GM18907 (cell line): Measurements from ENCODE around the gene ASIC3.

Experiments used
- ATAC-seq: cut with Tn5 transposase; IDR thresholded peaks from one replicate; pipeline ENCODE4 v1.9.1; 2021; ENCODE audit warnings: mild to moderate bottlenecking, moderate library complexity; ENCODE audit not compliant: unreplicated experiment

The ASIC3 gene

DNA sequence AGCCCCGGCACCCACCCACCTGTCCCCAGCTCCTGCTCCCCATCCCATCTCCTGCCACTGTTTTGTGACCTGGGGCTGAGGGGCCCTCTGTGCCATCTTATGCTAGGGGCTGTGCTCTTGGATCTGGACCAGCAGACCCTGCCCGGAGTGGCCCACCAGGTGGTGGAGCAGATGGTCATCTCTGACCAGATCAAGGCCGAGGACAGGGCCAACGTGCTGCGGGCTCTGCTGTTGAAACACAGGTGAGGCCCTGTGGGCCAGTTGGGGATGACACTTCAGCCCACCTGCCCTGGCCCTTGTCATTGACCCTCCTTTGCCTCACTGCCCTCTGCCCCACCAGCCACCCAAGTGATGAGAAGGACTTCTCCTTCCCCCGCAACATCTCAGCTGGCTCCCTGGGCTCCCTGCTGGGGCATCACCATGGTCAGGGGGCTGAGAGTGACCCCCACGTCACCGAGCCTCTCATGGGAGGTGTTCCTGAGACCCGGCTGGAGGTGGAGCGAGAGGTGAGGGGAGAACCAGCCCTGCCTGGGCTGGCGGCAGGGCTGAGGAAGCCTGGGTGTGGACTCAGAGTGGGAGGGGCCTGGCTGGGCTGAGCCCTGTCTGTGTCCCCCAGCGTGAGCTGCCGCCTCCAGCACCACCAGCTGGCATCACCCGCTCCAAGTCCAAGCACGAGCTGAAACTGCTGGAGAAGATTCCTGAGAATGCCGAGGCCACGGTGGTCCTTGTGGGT, 21.7 kb downstream of the ASIC3 start:
- no peak for ATAC-seq

GRCh38 chr7:151070574-151070960, 22.2 kb downstream of the ASIC3 start:
- no peak for ATAC-seq

DNA sequence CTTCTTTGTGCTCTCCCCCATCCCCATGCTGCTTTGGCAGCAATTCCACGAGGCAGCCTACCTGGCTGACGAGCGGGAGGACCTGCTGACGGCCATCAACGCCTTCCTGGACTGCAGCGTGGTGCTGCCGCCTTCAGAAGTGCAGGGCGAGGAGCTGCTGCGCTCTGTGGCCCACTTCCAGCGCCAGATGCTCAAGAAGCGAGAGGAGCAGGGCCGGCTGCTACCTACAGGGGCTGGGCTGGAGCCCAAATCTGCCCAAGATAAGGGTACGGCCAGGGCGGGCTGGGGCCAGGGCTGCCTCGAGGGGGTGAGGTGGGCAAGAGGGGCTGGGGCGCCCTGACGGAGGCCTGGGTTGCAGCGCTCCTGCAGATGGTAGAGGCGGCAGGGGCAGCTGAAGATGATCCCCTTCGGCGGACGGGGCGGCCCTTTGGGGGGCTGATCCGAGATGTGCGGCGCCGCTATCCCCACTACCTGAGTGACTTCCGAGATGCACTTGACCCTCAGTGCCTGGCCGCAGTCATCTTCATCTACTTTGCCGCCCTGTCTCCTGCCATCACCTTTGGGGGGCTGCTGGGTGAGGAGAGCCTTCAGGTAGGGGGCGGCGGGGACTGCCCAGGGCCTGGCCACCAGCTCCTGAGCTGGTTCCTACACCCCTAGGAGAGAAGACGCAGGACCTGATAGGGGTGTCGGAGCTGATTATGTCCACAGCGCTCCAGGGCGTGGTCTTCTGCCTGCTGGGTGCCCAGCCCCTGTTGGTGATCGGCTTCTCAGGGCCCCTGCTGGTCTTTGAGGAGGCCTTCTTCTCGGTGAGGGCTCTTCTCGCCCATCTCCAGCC, 22.9 kb downstream of the ASIC3 start:
- ATAC-seq: no peak

DNA sequence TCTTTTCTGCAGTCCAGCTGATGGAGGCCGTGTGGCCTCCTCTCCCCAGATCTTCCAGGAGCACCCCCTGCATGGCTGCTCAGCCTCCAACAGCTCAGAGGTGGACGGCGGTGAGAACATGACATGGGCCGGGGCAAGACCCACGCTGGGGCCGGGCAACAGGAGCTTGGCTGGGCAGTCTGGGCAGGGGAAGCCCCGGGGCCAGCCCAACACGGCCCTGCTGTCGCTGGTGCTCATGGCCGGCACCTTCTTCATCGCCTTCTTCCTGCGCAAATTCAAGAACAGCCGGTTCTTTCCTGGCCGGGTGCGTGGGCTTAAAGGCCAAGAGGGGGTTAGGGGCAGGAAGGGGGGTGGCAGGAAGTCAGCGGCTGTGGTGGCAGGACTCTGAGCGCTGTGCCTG, 25.7 kb downstream of the ASIC3 start:
- no peak for ATAC-seq

GRCh38 chr7:151074817-151075661, 26.7 kb downstream of the ASIC3 start:
- ATAC-seq: no peak

GRCh38 chr7:151075662-151075971, 27.3 kb downstream of the ASIC3 start:
- no peak for ATAC-seq

GRCh38 chr7:151075978-151076426, 27.7 kb downstream of the ASIC3 start:
- no peak for ATAC-seq

DNA sequence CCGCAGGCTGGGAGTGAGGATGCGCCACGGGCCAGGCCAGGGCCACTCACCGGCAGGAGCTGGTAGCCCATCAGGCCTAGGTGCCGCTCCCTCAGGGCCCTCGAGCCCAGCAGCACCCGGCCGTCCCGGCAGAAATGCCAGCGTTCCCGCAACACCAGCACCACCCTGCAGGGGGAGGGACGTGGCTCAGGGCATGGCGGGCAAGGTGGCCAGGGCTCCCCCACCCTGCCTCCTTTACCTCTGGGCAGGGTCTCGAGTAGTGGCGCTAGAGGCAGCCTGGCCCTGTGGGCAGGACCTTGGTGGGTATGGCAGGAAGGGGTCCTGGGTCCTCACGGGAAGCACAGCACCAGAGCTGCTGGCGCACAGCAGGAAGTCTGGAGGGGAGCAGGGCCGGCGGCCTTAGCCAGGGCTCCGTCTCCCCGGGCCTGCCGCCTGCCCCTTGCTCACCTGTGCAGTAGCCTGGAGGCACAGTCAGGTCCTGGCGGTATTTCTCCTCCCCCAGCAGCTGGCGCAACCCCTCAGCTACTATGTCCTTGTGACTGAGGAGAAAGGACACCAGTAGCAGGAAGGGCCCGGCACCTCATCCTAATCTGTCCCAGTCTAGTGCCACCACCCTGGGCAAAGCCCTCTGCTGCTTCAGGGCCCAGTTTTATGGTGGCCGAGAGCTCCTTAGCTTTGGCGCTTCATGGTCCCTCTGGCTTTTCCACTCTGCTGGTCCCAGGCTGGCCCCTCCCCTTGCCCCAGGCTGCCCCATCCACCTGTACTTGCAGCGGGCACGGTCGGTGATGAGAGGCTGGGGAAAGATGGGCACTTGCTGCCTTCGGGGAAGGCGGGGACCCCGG, 28.8 kb downstream of the ASIC3 start:
- no peak for ATAC-seq

- ATAC-seq: no peak
Measured at GRCh38 chr7:151077705-151078232, 29.4 kb downstream of the ASIC3 start.

- no peak for ATAC-seq
Measured at GRCh38 chr7:151078233-151079040, 30.1 kb downstream of the ASIC3 start.

GRCh38 chr7:151079199-151079910, 31.0 kb downstream of the ASIC3 start:
- no peak for ATAC-seq

- ATAC-seq: peak; percentile 4
Measured at GRCh38 chr7:151080067-151080521, 31.8 kb downstream of the ASIC3 start.

- peak; percentile 81 for ATAC-seq
Measured at GRCh38 chr7:151080522-151081169, 32.3 kb downstream of the ASIC3 start, which contains the start of gene FASTK. Gene FASTK (minus strand): TSS chr7:151080809. CDS start chr7:151080766, 43 bp downstream.

DNA sequence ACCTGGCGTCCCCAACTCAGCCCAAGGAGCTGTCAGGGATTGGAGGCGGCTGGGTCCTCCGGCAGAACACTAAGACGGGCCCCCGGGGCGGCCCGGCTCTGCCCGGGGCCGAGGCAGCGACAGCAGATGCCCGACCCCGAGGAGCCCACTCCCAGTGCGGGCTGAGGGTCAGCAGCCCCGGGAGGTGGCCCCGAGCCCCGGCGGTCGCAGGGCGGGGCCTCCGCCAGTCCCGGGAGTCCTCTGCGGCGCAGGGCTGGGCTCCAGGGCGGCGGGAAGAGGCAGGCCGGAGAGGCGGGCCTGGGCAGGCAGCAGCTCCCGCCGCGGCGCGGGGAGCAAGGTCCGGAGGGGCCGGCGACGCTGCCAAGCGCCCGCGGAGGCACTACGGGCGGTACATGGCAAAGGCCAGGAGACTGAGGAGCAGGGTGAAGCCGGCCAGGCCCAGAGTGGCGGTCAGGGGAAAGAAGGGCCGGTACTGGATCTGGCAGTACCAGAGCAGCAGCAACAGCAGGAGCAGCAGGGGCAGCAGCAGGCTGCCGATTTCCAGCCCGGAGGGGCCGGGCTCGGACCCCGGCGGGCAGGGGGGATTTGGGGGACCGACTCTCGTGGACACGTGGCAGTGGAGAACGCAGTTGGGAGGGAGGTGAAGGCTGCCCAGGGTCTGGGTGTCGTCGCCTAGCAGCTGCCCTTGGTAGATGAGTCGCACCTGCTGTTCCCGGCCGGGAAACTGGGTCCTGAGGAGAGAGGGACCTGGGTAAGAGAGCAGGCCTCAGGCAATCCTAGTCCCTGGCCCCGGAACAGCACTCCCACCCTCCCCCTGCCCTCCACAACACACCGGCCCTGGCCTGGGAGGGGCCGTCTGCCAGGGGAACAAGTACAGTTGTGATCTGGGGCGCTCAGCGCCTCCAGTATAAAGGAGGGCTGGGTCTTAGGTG, 33.1 kb downstream of the ASIC3 start:
- ATAC-seq: no peak

DNA sequence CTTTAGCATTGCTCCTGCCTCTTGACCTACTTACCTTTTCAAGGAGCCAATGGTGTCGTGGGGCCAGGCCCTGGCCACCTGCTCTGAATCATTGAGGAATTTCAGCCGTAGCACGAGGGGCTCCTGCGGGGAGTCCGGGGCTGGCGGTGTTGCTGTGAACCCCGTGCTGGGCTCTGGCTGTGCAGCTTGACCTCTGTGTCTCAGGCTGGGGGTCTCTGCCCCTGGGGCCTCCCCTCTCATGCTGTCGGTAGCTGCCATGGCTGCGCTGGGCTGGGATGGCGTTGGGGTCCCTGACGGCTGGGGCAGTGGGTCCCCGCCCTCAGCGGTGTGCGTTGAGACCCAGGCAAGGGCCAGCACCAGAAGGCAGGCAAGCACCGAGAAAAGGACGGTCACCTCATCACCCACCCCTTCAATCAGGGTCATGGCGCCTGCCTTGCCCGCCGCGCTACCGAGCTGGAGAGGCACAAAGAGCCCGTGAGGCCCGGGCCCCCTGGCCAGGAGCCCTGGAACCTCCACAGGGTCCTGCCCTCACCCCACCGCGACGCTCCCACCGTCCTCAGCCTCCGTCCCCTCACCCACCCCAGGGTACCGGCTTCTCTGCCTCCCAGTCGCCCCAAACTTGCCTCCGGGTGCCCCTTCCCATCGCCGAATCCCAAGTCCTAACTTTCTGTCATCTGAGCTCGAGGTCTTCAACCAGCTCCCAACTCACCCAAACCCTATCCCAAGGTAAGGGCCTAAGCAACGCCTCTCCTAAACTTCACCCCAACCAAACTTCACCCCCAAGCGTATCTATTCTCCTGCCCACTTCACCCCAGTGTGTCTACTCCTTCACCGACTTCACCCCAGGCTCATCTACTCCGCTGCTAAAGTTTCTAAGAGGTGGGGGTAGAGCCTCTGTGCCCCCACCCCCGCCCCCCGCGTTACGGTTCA, 34.1 kb downstream of the ASIC3 start:
- ATAC-seq: no peak
